Adrenal gland (tissue), 5 donors: ENCODE results near the gene ENO4.

ENCODE experiments used
- POLR2A ChIP-seq, 2 donors: fragments of 450-650 bp; IDR thresholded peaks; one replicate each; pipeline ENCODE4 v1.6.1; 2017; ENCODE audit warnings: antibody characterized with exemption in 2 of 2, mild to moderate bottlenecking in 2 of 2, moderate library complexity in 1 of 2
- TF ChIP-seq, protein P1 (sequence below), 6 experiments: fragments of 450-650 bp in 4 of 6; fragments of 200-600 bp in 2 of 6; sonication (generic) in 1 of 6; IDR thresholded peaks; 1 replicate in 5 of 6; 2 replicates in 1 of 6; pipeline versions ENCODE4 v1.5.1 to v1.8.0; 2016 to 2021; ENCODE audit warnings: antibody characterized with exemption in 6 of 6, mild to moderate bottlenecking in 2 of 6, moderate library complexity in 1 of 6
- donor health status: DM: no; HTN: no; CAD: no.

DNA sequence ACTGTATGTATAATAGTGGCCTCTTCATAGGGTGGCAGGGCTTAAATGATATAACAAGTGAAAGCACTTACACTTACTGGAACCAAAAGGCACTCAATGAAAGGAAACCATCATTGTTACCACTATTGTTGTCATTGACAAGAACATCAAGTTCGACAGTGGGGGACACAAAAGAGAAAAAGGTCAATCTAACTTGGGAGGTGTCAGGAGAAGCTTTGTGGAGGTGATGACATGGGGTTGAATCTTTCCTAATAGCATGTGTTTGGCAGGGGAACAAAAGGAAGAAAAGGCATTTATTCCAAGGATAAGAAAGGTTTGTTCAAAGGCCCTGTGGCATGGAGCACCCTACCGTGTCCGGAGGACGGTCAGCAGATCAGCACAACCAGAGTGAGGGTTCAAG lies 18.2 kb upstream of the ENO4 start:
- no peak for TF ChIP-seq POLR2A (IDR thresholded peaks at IDR 0.05)
- TF ChIP-seq, protein P1, sequence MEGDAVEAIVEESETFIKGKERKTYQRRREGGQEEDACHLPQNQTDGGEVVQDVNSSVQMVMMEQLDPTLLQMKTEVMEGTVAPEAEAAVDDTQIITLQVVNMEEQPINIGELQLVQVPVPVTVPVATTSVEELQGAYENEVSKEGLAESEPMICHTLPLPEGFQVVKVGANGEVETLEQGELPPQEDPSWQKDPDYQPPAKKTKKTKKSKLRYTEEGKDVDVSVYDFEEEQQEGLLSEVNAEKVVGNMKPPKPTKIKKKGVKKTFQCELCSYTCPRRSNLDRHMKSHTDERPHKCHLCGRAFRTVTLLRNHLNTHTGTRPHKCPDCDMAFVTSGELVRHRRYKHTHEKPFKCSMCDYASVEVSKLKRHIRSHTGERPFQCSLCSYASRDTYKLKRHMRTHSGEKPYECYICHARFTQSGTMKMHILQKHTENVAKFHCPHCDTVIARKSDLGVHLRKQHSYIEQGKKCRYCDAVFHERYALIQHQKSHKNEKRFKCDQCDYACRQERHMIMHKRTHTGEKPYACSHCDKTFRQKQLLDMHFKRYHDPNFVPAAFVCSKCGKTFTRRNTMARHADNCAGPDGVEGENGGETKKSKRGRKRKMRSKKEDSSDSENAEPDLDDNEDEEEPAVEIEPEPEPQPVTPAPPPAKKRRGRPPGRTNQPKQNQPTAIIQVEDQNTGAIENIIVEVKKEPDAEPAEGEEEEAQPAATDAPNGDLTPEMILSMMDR (IDR thresholded peaks at IDR 0.05): no peak
